ENCODE measurements around the gene MED13L. TPM values are rescaled to one million over a fixed set of nuclear protein-coding genes. Genes with fewer than 3 reads are reported as not detected.

MED13L gene
- total and polyA plus RNA-seq, 12 donors, result 8.8 to 106 (median 73.8) TPM

DNA sequence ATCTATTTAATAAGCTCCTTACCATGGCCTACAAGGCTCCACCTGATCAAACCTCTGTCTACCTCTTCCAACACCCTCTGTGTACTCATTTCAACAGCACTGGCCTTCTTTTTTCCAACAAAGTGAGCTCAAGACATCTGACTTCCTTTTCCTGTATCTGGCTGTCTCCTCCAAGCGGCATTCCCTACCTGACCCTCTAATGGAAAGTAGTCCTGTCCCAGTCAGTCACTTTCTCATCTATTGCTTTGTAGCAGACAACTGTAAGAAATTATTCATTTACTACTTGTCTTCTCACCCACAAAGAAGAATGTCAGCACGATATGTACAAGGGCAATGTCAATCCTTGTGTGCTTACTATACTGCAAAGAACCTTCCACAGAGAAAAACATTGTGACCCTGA lies 149.6 kb downstream of the MED13L start:
- intact Hi-C loops (cut with DNase I), result no loop called here
- Histone ChIP-seq H3K36me3 (replicated peaks in 1 of 2) (no peaks in the 10 kb centered on the region), H3K27me3 (no peaks in the 10 kb centered on the region), H3K27ac (no peak overlapping the region), H3K4me3 (no peak overlapping the region), H3K9me3 (replicated peaks in 1 of 3) (no peaks in the 10 kb centered on the region), H3K4me1 (replicated peaks in 1 of 2) (peaks cover 53 to 82% of the 10 kb centered on the region in 2 donors)
- DNase-seq, result no peak
- TF ChIP-seq, protein P1, sequence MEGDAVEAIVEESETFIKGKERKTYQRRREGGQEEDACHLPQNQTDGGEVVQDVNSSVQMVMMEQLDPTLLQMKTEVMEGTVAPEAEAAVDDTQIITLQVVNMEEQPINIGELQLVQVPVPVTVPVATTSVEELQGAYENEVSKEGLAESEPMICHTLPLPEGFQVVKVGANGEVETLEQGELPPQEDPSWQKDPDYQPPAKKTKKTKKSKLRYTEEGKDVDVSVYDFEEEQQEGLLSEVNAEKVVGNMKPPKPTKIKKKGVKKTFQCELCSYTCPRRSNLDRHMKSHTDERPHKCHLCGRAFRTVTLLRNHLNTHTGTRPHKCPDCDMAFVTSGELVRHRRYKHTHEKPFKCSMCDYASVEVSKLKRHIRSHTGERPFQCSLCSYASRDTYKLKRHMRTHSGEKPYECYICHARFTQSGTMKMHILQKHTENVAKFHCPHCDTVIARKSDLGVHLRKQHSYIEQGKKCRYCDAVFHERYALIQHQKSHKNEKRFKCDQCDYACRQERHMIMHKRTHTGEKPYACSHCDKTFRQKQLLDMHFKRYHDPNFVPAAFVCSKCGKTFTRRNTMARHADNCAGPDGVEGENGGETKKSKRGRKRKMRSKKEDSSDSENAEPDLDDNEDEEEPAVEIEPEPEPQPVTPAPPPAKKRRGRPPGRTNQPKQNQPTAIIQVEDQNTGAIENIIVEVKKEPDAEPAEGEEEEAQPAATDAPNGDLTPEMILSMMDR (IDR thresholded peaks at IDR 0.05), result no peak
- WGBS, 4 donors, result 53 to 63% (median 59%) methylated on average over 2 of the region's 2 CpGs

DNA sequence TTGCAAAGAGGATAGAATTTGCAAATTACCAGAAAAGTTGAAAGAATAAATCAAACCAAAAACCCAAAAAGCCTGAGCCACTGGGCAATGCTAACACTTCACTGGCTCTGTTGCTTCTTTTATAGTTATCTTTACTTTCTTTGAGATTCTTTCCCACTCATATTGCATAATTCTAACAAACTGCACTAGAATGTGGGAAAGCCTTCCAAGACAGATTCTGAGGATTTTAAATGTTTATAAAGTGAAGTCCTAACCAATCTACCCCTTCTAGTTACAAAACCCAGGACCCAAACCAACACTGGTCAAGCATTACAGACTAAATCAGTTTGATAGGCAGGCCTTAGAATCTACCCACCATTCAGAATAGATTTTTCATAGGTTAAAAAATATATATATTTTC lies 150.9 kb downstream of the MED13L start:
- Histone ChIP-seq H3K9me3 (replicated peaks in 1 of 3) (no peaks in the 10 kb centered on the region), H3K36me3 (replicated peaks in 1 of 2) (no peaks in the 10 kb centered on the region), H3K4me3 (no peak overlapping the region), H3K4me1 (replicated peaks in 1 of 2) (peaks cover 65 to 87% of the 10 kb centered on the region in 2 donors), H3K27me3 (no peaks in the 10 kb centered on the region), H3K27ac (no peak overlapping the region)
- no peak for DNase-seq
- TF ChIP-seq, protein P1 (IDR thresholded peaks at IDR 0.05), result no peak
- intact Hi-C loops (cut with DNase I), result no loop called here

DNA sequence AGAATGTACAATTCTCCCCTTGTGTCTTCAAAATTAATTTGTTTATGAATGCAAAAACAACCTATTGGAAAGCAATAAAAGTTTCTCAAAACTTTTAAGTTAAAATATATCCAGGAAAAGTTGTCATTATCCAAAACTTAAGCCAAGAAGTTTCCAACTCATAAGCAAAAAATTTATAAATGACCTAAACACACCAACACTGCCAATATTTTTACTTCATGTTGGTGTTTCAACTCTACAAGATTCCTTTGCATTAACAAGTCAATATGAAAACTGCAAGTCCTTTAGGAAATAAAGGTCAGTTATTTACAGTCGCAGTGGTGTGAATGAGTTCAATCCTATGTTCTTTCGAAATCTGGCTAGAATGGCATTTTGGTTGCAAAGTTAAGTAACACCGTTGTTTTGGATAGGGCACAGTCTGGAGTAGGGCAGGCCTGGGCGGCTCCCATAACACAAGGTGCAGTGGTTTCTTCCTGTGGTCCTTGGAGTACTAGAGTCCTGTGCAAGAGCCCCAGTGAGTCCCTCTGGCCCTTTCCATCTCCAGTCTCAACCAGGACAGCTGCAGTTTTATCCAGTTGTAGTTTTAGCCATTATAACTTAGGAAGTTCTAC lies 151.4 kb downstream of the MED13L start:
- Histone ChIP-seq H3K4me1 (replicated peaks in 1 of 2) (peaks cover 69 to 92% of the 10 kb centered on the region in 2 donors), H3K36me3 (replicated peaks in 1 of 2) (no peaks in the 10 kb centered on the region), H3K4me3 (no peak overlapping the region), H3K27ac (no peak overlapping the region), H3K9me3 (replicated peaks in 1 of 3) (no peaks in the 10 kb centered on the region), H3K27me3 (no peaks in the 10 kb centered on the region)
- WGBS, 4 donors, result 79 to 84% (median 82%) methylated on average over 4 of the region's 4 CpGs
- intact Hi-C loops (cut with DNase I), result no loop called here
- no peak for TF ChIP-seq POLR2A (IDR thresholded peaks at IDR 0.05)
- TF ChIP-seq, protein P1 (IDR thresholded peaks at IDR 0.05), result no peak
- DNase-seq, result no peak

DNA sequence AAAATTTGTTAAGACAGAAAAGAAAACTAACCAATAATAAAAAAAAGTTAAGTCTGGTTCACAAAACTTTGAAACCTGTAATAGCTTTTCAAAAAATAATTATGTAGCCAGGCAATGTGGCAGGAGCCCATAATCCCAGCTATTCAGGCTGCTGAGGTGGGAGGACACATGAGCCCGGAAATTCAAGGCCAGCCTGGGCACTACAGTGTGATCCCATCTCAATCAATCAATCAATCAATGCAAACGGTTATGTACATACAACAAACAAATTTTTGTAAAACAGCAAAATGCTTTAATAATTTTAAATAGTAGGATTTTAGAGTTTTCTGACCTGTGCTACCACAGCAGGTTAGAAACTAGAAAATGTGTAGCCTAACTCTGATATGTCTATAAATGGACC lies 152.4 kb downstream of the MED13L start:
- Histone ChIP-seq H3K9me3 (replicated peaks in 1 of 3) (no peaks in the 10 kb centered on the region), H3K27ac (no peak overlapping the region), H3K27me3 (no peaks in the 10 kb centered on the region), H3K36me3 (replicated peaks in 1 of 2) (no peaks in the 10 kb centered on the region), H3K4me3 (no peak overlapping the region), H3K4me1 (replicated peaks in 1 of 2) (peaks cover 71 to 89% of the 10 kb centered on the region in 2 donors)
- no peak for DNase-seq
- intact Hi-C loops (cut with DNase I), result no loop called here
- TF ChIP-seq, protein P1 (IDR thresholded peaks at IDR 0.05), result no peak
- TF ChIP-seq POLR2A (IDR thresholded peaks at IDR 0.05), result no peak
- 40 to 69% (median 45%) methylated on average over 2 of the region's 2 CpGs for WGBS, 4 donors
